SK-N-SH (cell line): ENCODE data around the gene SLF2. TPM values are rescaled to one million over a fixed set of nuclear protein-coding genes. Genes with fewer than 3 reads are reported as not detected.
A peak's percentile ranks its signal among the peaks of the same experiment; 100 is the strongest.

ENCODE experiments used
- CTCF ChIA-PET: fragments of 300-600, 350-600 bp; formaldehyde crosslinking; extraction: SDS; loops from one replicate; lab custom pipeline; 2021; lab: Yijun Ruan, JAX
- POLR2A ChIA-PET: fragments of 350-600 bp; sonication (Branson Sonifier 250); formaldehyde crosslinking; extraction: SDS; loops from one replicate; lab custom pipeline; 2020; ENCODE audit warnings: antibody characterized with exemption, inconsistent platforms; lab: Yijun Ruan, JAX
- DNase-seq: peaks from one replicate; pipeline ENCODE4 v3.0.0; 2012
- H2AFZ ChIP-seq: fragments of 200-600 bp; sonication (generic); 2 replicates; pipeline ENCODE4 v1.8.1; 2016; ENCODE audit warnings: antibody characterized with exemption, mild to moderate bottlenecking, low read depth
- H3F3A ChIP-seq: fragments of 200-600 bp; sonication (generic); replicated peaks from 2 replicates; pipeline ENCODE3; 2016; ENCODE audit warnings: antibody characterized with exemption, mild to moderate bottlenecking; ENCODE audit not compliant: insufficient read depth
- H3K27ac ChIP-seq, 2 experiments: fragments of 200-500 bp in 1 of 2; fragments of 200-600 bp in 1 of 2; sonication (Bioruptor generic) in 1 of 2; sonication (generic), shearing (Covaris generic) in 1 of 2; 2 replicates each; pipeline versions ENCODE4 v1.5.1 to v1.6.1; 2014 to 2016; ENCODE audit warnings: low read depth in 2 of 2, inconsistent platforms in 1 of 2, low read length in 1 of 2, mild to moderate bottlenecking in 1 of 2, mixed read lengths in 1 of 2
- H3K27me3 ChIP-seq: fragments of 200-600 bp; sonication (generic), shearing (Covaris generic); 2 replicates; pipeline ENCODE4 v1.6.1; 2016; ENCODE audit warnings: mixed run types; ENCODE audit not compliant: insufficient read depth
- H3K36me3 ChIP-seq, 2 experiments: fragments of 200-500 bp in 1 of 2; fragments of 200-600 bp in 1 of 2; sonication (Bioruptor generic) in 1 of 2; sonication (generic) in 1 of 2; replicated peaks in 1 of 2; 2 replicates each; pipeline versions ENCODE3 to v1.5.1; 2014 to 2016; ENCODE audit warnings: low read length in 1 of 2, mild to moderate bottlenecking in 1 of 2; ENCODE audit not compliant: insufficient read depth in 2 of 2, control insufficient read depth in 1 of 2
- H3K4me1 ChIP-seq, 2 experiments: fragments of 200-500 bp in 1 of 2; fragments of 200-600 bp in 1 of 2; sonication (Bioruptor generic) in 1 of 2; sonication (generic), shearing (Covaris generic) in 1 of 2; 2 replicates each; pipeline versions ENCODE4 v1.5.1 to v1.6.1; 2014 to 2016; ENCODE audit warnings: low read depth in 1 of 2, low read length in 1 of 2, mixed run types in 1 of 2; ENCODE audit not compliant: insufficient read depth in 2 of 2, control insufficient read depth in 1 of 2
- H3K4me2 ChIP-seq: fragments of 200-600 bp; sonication (generic), shearing (Covaris generic); 2 replicates; pipeline ENCODE4 v1.6.1; 2017; ENCODE audit warnings: mixed run types
- H3K4me3 ChIP-seq, 2 experiments: fragments of 200-500 bp in 1 of 2; fragments of 200-600 bp in 1 of 2; sonication (Bioruptor generic) in 1 of 2; sonication (generic), shearing (Covaris generic) in 1 of 2; 2 replicates each; pipeline versions ENCODE4 v1.5.1 to v1.8.1; 2014 to 2016; ENCODE audit warnings: low read depth in 2 of 2, inconsistent platforms in 1 of 2, low read length in 1 of 2, mild to moderate bottlenecking in 1 of 2, mixed read lengths in 1 of 2, moderate library complexity in 1 of 2
- H3K79me2 ChIP-seq: fragments of 200-600 bp; sonication (generic); 2 replicates; pipeline ENCODE4 v1.8.1; 2017; ENCODE audit warnings: mild to moderate bottlenecking; ENCODE audit not compliant: insufficient read depth
- H3K9ac ChIP-seq: fragments of 200-600 bp; sonication (generic); 2 replicates; pipeline ENCODE4 v1.6.1; 2017; ENCODE audit warnings: mixed run types
- H3K9me2 ChIP-seq: fragments of 200-600 bp; sonication (generic); 2 replicates; pipeline ENCODE4 v1.6.1; 2017; ENCODE audit warnings: mixed run types
- H3K9me3 ChIP-seq: fragments of 200-600 bp; sonication (generic); 2 replicates; pipeline ENCODE4 v1.6.1; 2017; ENCODE audit warnings: mixed run types, mild to moderate bottlenecking, moderate library complexity
- H4K20me1 ChIP-seq: fragments of 200-600 bp; sonication (generic); 2 replicates; pipeline ENCODE4 v1.6.1; 2017; ENCODE audit warnings: mild to moderate bottlenecking, mixed run types; ENCODE audit not compliant: insufficient read depth
- ELF1 ChIP-seq: IDR thresholded peaks from 2 replicates; pipeline ENCODE4 v1.4.0; 2012
- EP300 ChIP-seq, 2 experiments: IDR thresholded peaks; 2 replicates each; pipeline versions ENCODE4 v1.4.0 to v1.6.1; 2012; ENCODE audit warnings: borderline replicate concordance in 1 of 2, low read depth in 1 of 2, low read length in 1 of 2
- FOXJ3 ChIP-seq: sonication (generic); formaldehyde crosslinking; IDR thresholded peaks from 2 replicates; pipeline ENCODE4 v1.5.1; 2020; ENCODE audit warnings: mild to moderate bottlenecking, missing genetic modification reagents
- FOXM1 ChIP-seq: IDR thresholded peaks from 2 replicates; pipeline ENCODE4 v1.4.0; 2012; ENCODE audit warnings: low read depth, mild to moderate bottlenecking
- GATA2 ChIP-seq: sonication (generic); formaldehyde crosslinking; IDR thresholded peaks from 2 replicates; pipeline ENCODE4 v1.5.0; 2020; ENCODE audit warnings: mild to moderate bottlenecking, missing genetic modification reagents
- MXI1 ChIP-seq: IDR thresholded peaks from 2 replicates; pipeline ENCODE4 v1.6.1; 2012; ENCODE audit warnings: mild to moderate bottlenecking, low read depth, low read length, improper control_type of control experiment
- NRF1 ChIP-seq: IDR thresholded peaks from 2 replicates; pipeline ENCODE4 v1.6.1; 2012; ENCODE audit warnings: low read depth, mild to moderate bottlenecking, low read length
- RAD21 ChIP-seq: IDR thresholded peaks from 2 replicates; pipeline ENCODE4 v1.6.1; 2012; ENCODE audit warnings: mild to moderate bottlenecking, low read length
- RFX5 ChIP-seq: IDR thresholded peaks from 2 replicates; pipeline ENCODE4 v1.6.1; 2012; ENCODE audit warnings: mild to moderate bottlenecking, improper control_type of control experiment, low read length
- RXRA ChIP-seq: IDR thresholded peaks from 2 replicates; pipeline ENCODE4 v1.4.0; 2012; ENCODE audit warnings: low read depth, mild to moderate bottlenecking, borderline replicate concordance
- SIN3A ChIP-seq: IDR thresholded peaks from 2 replicates; pipeline ENCODE4 v1.6.1; 2012; ENCODE audit warnings: low read depth, mild to moderate bottlenecking, low read length, moderate library complexity, borderline replicate concordance
- SMC3 ChIP-seq: IDR thresholded peaks from 2 replicates; pipeline ENCODE4 v1.6.1; 2012; ENCODE audit warnings: low read depth, low read length, improper control_type of control experiment
- TEAD4 ChIP-seq: IDR thresholded peaks from 2 replicates; pipeline ENCODE4 v1.4.0; 2012; ENCODE audit warnings: mild to moderate bottlenecking, borderline replicate concordance; ENCODE audit not compliant: insufficient read depth
- YY1 ChIP-seq: IDR thresholded peaks from 2 replicates; pipeline ENCODE4 v1.4.0; 2012; ENCODE audit warnings: low read depth, mild to moderate bottlenecking
- WGBS: methylation state at CpG from one replicate; pipeline ENCODE4 v1.1.6; 2017; ENCODE audit warnings: low lambda C conversion rate; 5-methylcytosine and 5-hydroxymethylcytosine counted together
- polyA plus RNA-seq, 3 experiments: library from polyadenylated mRNA; depleted of rRNA; stranded (reverse); fragments of >200 nt; gene quantifications; 2 replicates each; pipeline ENCODE4 v1.2.3, GENCODE V29; 2012
- TF ChIP-seq, protein P1 (sequence below): fragments of 200-600 bp; sonication (generic); IDR thresholded peaks from 2 replicates; pipeline ENCODE4 v1.6.1; 2017; ENCODE audit warnings: antibody characterized with exemption, mild to moderate bottlenecking, moderate library complexity
- TF ChIP-seq, protein P2 (sequence below): fragments of 150-350 bp; IDR thresholded peaks from 2 replicates; pipeline ENCODE4 v1.6.1; 2016; ENCODE audit warnings: mild to moderate bottlenecking, low read depth, low read length
- TF ChIP-seq, protein P3 (sequence below): fragments of 150-350 bp; IDR thresholded peaks from 2 replicates; pipeline ENCODE4 v1.6.1; 2017; ENCODE audit warnings: antibody characterized with exemption, low read length, low read depth, borderline replicate concordance
- TF ChIP-seq, protein P4 (sequence below): IDR thresholded peaks from 2 replicates; pipeline ENCODE4 v1.4.0; 2012; ENCODE audit warnings: low read depth

Gene SLF2
- polyA plus RNA-seq, 1 of the 3 experiments (the other 2 are of a cell fraction) = 6.3 TPM

DNA sequence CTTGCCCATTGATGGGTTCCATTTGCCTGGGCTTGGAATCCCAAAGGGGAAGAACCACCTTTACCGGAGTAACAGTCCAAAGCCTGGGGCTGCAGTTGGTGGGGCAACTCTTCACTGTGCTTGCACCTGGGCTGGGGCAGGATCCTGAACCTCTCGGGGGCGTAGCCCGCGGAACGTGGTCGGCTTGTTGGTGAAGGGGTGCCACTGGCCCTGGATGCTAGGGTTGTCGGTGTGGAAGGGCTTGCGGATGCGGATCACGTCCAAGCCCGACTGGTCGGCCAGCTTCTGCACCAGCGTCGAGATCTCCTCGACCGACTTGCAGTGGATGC, 73.8 kb downstream of the SLF2 start:
- CTCF ChIA-PET = interaction anchor here (1.1 to 24.5 kb wide), 3 partner anchors 12 to 67 kb away, joined by 3 to 443 read pairs (median 81); partner anchors contain the start of gene LZTS2
- Histone ChIP-seq H3K27me3 (no peaks in the 10 kb centered on the region), H4K20me1 (0 out of 2 replicates have a peak, but pooled peaks cover 4% of the 10 kb centered on the region), H3K4me1 (peaks cover 21 to 45% of the 10 kb centered on the region in 2 experiments), H3K9me3 (no peaks in the 10 kb centered on the region), H3K4me3 (peak overlapping the region; percentile 85 to 98), H3K9me2 (no peaks in the 10 kb centered on the region), H2AFZ (peak overlapping the region; percentile 90; the same call in 1 of the 2 replicates)
- TF ChIP-seq SMC3 = no peak
- TF ChIP-seq EP300 (IDR thresholded peaks at IDR 0.05; ENCODE audit: borderline replicate concordance in 1 of 2, low read depth in 1 of 2, low read length in 1 of 2) = no peak
- TF ChIP-seq TEAD4 = no peak
- no peak for TF ChIP-seq SIN3A
- no peak for TF ChIP-seq FOXJ3 (CRISPR knock-in tag)
- no peak for TF ChIP-seq RFX5
- TF ChIP-seq, protein P1, sequence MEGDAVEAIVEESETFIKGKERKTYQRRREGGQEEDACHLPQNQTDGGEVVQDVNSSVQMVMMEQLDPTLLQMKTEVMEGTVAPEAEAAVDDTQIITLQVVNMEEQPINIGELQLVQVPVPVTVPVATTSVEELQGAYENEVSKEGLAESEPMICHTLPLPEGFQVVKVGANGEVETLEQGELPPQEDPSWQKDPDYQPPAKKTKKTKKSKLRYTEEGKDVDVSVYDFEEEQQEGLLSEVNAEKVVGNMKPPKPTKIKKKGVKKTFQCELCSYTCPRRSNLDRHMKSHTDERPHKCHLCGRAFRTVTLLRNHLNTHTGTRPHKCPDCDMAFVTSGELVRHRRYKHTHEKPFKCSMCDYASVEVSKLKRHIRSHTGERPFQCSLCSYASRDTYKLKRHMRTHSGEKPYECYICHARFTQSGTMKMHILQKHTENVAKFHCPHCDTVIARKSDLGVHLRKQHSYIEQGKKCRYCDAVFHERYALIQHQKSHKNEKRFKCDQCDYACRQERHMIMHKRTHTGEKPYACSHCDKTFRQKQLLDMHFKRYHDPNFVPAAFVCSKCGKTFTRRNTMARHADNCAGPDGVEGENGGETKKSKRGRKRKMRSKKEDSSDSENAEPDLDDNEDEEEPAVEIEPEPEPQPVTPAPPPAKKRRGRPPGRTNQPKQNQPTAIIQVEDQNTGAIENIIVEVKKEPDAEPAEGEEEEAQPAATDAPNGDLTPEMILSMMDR = no peak
- TF ChIP-seq GATA2 (CRISPR knock-in tag) = no peak
- TF ChIP-seq RAD21 = no peak
- TF ChIP-seq, protein P2, sequence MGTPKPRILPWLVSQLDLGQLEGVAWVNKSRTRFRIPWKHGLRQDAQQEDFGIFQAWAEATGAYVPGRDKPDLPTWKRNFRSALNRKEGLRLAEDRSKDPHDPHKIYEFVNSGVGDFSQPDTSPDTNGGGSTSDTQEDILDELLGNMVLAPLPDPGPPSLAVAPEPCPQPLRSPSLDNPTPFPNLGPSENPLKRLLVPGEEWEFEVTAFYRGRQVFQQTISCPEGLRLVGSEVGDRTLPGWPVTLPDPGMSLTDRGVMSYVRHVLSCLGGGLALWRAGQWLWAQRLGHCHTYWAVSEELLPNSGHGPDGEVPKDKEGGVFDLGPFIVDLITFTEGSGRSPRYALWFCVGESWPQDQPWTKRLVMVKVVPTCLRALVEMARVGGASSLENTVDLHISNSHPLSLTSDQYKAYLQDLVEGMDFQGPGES = no peak
- TF ChIP-seq, protein P3, sequence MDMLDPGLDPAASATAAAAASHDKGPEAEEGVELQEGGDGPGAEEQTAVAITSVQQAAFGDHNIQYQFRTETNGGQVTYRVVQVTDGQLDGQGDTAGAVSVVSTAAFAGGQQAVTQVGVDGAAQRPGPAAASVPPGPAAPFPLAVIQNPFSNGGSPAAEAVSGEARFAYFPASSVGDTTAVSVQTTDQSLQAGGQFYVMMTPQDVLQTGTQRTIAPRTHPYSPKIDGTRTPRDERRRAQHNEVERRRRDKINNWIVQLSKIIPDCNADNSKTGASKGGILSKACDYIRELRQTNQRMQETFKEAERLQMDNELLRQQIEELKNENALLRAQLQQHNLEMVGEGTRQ = no peak
- TF ChIP-seq FOXM1 = no peak
- TF ChIP-seq MXI1 = no peak
- TF ChIP-seq, protein P4, sequence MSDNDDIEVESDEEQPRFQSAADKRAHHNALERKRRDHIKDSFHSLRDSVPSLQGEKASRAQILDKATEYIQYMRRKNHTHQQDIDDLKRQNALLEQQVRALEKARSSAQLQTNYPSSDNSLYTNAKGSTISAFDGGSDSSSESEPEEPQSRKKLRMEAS = no peak
- TF ChIP-seq ELF1 = no peak
- no peak for TF ChIP-seq NRF1
- TF ChIP-seq RXRA = no peak
- no peak for TF ChIP-seq YY1
- TF ChIP-seq, all 33 proteins: peak for 0
- 14% methylated on average over 1 of the region's 17 CpGs for WGBS
- H3K4me2 ChIP-seq = peak overlapping the region; percentile 98
- no peaks in the 10 kb centered on the region for H3F3A ChIP-seq
- H3K9ac ChIP-seq = peak overlapping the region; percentile 84
- H3K79me2 ChIP-seq = peaks cover 57% of the 10 kb centered on the region
- H3K27ac ChIP-seq = peak overlapping the region in 1 of 2 experiments; percentile 95; a peak in 2 of 4 replicates
- peaks cover 29 to 47% of the 10 kb centered on the region in 2 experiments for H3K36me3 ChIP-seq
- POLR2A ChIA-PET = interaction anchor here (1.1 kb wide), 1 partner anchor 45 kb away, joined by 3 read pairs; the partner anchor contains the start of genes PDZD7 and SFXN3
- DNase-seq = no peak
